NCI-H2107 (cell line): Measurements from ENCODE around the gene C11orf16.
A peak's percentile ranks its signal among the peaks of the same experiment; 100 is the strongest.
"Not testable (repeated sequence)": the region's sequence is repeated elsewhere in the genome, so short reads cannot be mapped to it uniquely, and the experiment has no call there.

Experiments
- DNase-seq: peaks from one replicate; lab custom pipeline; 2025; lab: John Stamatoyannopoulos, UW

Gene C11orf16, protein sequence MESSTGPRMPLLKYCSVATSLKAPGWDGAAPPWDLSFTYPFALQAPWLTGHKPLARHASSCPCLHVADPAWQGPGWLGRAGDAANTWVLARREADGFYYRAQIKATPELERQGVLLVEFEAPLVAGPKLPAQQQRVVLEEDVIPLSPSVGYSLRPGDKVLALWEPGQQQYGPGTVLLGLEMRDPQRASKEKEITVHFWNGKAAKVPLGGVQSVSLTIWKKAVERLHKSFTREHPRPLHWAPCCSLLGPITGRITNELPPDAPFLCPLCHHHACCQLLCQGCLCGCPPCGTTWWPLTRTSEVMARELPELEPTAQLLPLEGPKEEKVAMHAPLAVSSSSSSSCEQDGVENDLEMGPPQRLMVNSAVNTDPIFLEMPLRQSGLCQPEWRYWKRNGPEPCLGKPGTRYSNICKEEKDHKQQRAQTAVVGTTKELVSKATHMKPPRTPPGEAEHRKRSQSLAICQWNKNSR

DNA sequence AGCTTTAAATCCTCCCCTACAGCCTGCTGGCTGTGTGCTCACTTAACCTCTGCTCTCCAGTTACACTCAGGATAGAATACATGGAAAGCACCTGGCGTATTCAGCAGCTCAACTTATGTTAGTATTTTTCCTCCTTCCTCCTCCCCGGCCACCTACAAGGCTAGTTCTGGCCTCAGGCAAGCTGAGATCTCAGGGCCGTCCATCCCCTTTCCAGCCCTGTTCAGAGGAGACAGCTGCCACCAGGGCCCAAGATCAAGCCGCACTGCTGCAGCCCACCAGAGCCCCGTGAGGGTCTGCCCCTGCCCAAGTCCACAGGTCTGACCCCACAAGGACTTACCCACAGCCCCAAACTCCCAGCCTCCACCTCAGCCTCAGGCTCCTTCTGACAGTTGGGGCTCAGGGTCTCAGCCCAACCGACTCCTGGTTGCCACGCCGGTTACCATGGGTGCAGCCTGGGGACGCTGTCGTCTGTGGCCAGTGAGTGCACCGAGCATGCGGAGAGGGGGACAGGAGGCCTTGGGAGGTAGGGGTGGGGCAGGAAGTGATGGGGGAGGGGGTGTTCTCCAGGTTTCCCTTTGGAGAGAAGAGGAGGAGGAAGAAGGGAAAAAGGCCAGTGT is at the start of gene C11orf16:
TSS of gene C11orf16 (minus strand) at position 384 of the 617 bp plus-strand sequence. CDS start 639 bp downstream, outside the sequence.
- DNase-seq = no peak

DNA sequence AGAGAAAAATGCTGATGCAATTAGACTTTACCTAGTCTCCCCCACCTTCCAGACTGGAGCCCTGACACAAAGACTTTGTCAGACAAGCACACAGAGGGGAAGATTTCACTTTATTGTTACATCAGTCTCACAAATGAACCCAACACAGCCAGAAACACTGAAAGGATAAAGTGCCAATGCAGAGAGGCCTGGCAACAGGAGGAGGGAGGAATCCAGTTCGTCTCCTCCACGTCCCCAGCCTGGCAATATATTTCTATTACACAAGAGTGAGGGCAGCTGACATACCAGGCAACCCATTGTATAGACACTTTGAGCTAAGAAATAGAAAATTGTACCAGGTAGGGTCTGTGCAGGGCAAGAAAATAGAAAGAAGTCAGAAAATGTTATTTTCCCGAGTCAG is 47.7 kb upstream of the C11orf16 start:
- DNase-seq = no peak

DNA sequence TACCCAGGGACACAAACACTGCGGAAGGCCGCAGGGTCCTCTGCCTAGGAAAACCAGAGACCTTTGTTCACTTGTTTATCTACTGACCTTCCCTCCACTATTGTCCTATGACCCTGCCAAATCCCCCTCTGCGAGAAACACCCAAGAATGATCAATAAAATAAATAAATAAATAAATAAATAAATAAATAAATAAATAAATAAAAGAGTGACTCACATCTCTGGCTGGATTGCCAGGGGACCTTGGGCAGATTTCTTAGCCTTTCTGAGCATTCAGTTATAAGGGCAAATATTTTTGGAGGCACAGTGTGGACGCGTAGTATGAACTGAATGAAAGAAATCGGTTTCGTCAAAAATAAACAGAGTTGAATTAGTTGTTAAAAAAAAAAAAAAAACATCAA is 46.6 kb upstream of the C11orf16 start:
- DNase-seq = not testable (repeated sequence)

DNA sequence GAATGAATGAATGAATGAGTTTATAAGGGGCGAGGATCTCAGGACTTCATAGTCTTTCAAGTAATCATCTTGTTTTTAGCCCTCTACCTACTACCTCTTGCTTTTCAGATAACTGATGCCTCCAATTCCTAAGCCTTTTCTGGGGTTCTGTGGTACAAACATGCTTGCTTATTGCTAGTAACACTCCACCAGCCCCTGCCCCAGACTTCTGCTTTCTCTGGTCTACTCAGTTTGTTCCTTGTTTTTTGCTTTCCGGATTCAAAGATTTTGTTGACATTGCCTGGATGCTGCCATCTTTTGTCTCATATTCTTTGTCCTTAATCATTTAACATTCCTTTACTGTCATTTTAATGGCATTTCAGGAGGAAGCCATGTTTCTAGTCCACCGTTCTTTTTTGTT is 40.4 kb upstream of the C11orf16 start:
- no peak for DNase-seq

DNA sequence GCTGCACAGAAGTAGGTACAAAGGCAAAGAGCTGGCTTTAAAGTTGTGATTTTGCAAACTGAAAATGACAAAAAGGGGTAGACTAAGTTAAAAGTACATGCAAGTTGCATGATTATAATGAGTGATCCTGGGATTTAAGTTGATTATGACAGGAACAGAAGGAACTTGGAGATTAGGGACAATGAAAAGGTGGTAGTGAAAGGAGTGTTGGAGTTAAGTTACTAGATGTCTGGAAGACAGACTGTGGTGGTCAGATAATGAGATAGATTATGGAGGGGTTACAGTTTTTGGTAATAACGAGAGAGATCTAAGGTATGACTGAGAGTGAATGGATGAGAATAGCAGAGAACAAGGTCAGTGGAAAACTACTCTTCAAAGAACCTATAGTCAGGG is 39.2 kb upstream of the C11orf16 start:
- no peak for DNase-seq

DNA sequence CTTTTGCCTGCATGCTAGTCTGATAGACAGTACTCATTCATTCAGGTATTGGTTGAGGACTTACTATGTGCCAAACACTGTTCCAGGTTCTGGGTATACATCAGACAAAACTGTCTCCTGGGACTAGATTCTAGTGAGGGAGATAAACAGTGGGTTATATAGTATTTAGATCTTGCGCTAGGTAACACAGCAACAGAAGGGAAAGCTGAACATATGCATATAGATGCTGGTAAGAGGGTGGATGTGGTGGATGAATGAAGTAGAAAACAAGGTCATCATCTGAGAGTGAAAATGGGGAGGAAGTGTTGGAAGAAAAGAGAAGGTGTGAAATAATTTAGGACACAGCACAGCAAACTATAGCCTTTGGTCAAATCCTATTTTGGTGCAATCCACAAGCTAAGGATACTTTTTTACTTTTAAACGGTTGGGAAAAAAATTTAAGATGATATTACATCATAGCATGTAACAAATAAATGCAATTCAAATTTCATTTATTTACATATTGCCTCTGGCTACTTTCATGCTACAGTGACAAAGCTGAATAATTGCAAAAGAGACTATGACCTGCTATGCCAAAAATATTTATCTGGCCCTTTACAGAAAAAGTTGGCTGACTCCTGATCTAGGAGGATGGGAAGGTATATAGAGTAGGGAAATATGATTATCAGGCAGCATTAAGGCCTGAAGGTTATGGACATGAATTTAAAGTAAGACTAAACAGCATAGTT is 38.6 kb upstream of the C11orf16 start:
- DNase-seq = no peak

DNA sequence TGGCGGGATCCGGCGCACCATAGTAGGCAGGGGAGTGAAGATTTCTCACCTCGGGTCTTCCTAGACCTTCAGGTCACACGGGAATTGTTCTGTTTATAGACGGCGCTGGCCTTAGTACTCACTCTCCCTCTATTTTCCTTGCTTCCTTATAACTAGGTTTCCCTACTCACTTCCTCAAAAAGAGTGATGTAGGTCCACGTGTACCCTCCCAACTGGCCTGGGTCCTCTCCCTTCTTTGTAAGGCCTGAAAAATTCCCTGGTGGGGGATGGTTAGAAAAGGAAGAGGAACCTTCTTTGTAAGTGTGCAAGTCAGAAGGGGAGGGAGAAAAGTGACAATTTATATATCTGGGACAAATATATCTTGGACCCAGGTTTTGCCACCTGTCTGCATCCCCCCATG is 34.4 kb upstream of the C11orf16 start:
- DNase-seq = no peak

DNA sequence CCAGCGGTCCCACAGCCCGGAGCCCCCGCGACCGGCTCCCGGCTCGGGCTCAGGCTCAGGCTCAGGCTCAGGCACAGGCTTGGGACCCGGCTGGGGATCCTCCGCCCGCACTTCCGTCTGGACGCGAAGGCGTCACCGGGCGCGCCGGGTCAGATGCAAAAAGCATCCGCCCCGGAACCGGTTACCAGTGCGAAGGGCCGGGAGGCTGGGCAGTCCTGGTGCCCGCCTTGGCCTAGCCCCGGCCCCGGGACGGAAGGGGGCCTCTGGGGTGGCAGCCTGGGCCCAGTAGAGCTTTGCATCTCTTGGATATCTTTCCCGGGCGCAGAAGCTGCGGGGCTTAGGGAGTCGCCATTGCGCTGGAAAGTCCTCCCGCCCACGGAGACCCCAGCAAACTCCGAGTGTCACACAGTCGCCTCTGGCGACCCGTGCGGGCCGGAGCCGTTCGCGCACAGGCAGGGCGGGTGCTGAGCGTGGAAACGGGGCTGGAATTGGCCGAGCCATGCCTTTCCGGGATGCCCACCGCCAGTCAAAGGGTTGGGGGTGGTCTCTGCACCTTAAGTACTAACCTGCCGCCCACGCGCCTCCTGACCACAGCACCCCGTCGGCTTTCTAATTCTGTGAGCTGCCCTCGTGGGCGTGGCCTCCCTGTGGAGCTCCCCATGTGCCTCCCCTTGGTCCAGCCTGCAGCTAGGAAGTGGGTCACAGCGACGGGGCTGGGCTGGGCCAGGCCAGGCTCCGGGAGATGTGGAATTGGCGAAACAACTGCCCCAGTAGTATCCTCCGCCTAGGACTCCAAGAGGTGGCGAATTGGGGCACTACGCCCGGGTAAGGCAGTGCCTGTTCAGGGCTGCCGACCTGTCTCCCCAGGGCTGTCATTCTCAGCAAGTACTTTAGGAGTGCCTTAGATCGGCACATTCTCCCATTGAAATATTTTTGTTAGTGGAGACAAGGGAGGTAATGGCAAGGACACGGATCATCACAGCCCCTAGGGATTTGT is 31.9 kb upstream of the C11orf16 start, which contains the start of gene TMEM9B:
TSS of gene TMEM9B (minus strand) at position 119 of the 997 bp plus-strand sequence. CDS start 129 bp downstream, outside the sequence.
- peak; percentile 58 for DNase-seq

DNA sequence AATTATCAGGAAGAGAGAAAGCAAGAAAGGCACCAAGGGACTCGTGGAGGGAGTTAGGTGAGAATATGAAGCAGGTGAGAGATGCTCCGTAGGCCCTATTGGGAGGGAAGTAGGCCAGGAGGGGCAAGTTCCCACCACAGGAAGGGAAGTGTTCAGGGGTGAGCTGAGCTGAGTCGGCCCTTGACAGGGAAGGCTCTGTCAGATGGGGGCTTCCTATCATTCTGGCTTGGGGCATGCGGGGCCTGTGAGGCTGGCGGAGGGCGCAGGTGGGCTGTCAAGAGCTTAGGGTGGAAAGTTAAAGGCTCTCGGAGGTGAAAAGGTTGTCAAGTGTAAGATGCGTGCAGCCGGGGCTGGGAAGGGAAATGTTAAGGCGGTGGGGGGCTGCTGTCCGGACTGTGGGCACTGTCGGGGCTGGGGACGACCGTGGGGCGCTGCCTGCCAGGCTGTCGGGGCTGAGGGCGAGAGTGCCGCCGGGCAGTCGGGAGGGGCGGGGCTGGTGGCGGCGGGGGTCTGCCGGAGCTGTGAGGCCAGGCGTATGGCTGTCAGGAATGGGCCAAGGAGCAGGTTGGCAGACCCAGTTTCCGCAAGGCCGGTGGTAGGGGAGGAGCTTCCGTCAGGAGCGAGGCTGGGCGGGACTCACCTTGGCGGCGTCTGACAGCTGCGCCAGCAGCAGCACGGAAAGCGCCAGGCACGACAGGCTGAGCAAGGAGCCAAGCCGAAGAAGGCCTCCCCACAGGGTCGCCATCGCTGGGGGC is 31.0 kb upstream of the C11orf16 start:
- peak; percentile 54 for DNase-seq

DNA sequence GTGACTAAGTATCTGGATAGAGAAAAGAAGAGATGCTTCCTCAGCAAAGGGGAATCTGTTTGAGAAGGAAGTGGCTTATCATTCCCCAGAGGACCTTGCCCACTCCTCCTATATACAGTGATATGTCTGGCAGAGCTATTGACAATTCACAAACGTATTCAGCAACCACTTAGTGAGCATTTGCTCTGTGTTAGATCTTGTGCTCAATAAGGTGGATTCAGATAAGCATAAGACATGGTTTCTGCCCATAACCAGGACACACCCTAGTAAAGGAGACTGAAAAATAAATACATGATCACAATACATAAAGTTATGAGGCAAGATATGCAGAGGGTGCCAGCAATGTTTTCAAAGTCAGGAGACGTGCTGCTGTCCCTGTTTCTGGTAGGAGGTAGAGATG is 30.1 kb upstream of the C11orf16 start:
- no peak for DNase-seq

DNA sequence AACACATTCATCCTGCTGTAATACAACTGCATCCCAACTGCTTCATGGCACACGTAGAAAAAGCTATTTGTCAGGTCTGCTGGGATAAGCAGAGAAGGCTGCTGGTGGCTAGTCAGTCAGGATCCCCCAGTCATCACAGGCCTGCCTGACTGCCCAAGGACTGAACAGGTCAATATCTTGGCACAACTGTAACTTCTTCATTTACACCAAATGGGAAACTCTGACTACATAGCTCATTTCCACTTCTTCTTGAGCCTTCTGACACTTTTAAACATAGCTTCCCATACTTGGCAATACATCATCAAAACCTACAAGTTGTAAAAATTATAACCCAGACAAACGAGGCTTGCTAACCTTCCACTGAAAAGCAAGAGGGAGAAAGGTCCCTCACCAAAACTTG is 28.7 kb upstream of the C11orf16 start:
- no peak for DNase-seq

DNA sequence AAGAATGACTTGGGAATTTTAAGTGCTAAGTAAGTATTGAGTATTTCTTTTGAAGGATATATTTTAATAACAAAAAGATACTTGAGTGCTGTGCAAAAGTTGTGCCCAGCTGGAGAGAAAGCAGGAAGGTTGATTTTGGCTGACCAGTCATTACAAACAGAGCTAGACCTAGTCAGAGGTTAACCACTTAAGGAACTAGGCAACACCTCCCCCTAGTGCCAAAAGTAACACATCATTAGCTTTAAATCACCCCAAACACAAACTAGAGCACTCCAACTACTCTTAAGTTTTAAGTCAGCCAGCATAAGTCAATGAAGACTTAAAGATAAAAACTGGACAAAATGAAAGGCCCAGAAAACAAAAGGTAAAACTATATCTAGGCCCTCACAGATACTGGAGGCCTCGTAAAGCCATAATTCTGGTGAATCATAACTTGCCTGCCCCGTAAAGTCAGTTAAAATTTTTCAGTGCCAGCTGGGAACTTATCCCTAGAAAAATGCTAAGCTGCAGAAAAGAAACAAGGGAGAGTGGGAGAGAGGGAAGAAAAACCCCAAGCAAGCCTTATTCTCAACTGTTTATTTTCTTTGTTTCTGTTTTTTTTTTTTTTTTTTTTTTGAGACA is 26.9 kb upstream of the C11orf16 start:
- no peak for DNase-seq

DNA sequence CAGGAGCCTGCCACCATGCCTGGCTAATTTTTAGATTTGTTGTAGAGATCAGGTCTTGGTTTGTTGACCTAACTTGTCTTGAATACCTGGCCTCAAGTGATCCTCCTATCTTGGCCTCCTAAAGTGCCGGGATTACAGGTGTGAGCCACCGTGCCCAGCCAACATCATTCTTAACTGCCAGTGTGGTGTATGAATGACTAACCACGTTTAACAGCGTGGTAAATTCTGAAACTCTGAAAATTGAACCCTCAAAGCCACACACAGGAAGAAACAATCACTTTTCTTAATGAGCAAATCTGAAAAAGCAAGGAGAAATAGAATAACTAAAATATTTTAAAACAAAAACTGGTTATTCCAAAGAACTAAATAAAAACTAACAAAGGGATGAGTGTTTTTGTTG is 24.1 kb upstream of the C11orf16 start:
- no peak for DNase-seq

DNA sequence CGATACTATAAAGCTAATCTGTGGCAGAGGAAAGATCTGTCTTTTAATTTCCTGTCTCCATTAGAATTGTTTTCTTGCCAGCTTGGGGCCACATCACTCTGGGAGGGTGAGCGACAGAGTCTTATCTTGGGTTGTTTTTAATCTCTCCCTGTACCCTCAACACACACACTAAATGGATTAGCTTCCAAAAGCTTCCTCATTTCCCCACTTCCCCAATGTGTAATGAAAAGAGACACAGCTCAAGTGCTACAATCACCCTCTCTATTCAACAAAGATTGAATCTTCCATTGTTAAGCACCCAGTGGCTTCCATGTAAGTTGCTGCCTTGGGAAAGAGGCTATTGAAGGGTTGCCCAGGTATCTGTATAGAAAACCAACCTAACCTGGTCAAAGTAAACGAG is 16.1 kb upstream of the C11orf16 start:
- DNase-seq = no peak

DNA sequence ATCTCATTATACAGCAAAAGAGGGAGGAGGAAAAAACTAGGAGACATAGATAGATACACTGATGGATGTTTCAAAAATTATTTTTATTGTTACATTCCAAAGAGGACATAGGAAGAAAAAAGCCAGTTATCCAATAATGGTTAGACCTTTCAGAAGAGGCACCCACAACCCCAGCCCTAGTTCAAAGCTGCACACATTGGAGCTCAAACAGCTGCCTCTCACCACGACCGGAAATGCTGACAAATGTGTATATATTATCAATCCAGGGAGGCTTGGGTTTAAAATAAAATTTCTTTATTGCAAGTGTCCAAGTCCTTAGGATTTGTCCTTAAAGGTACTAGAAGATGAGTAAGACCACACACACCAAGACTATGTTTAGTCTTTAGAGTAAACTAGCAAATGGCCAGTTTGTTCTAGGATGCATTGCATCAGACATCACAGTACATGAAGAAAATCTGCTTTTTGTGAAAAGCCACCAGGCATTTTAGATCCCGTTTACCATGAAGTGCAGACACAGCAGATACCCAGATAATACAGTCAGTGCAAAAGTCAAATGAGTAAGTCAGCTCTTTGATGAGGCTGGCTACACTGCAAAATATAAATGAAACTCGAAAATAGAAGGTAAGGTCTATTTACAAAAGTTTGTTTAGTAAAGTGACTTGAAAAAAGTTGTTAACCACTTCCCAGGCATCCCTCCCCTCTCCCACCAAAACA is 14.6 kb upstream of the C11orf16 start:
- no peak for DNase-seq

DNA sequence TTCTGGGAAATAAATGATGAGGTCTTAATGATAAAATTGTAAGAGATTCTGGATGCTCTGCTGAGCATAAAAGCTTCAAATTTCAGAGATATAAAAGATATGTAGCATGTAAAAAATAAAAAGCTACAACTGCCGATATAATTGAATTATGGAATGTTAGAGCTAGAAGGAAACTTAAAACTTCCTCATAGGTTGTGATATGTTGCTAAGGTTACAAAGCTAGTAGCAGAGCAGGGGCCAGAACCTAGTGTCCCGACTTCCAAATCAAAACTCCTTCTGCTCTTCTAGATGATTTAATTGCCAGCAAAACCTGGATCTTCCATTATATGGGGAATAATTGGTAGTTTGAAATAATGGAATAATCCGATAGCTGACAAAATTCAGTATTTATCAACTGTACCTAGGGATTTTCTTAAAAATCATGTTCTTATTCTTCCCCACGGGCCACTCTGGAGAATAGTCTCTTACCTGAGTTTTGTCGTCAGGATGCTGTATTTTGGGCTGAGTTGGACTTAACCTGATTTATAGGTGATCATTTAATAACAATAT is 9.8 kb upstream of the C11orf16 start, which contains the start of gene ASCL3:
TSS of gene ASCL3 (minus strand) at position 499 of the 549 bp plus-strand sequence. CDS start 4,855 bp downstream, outside the sequence.
- DNase-seq = no peak

DNA sequence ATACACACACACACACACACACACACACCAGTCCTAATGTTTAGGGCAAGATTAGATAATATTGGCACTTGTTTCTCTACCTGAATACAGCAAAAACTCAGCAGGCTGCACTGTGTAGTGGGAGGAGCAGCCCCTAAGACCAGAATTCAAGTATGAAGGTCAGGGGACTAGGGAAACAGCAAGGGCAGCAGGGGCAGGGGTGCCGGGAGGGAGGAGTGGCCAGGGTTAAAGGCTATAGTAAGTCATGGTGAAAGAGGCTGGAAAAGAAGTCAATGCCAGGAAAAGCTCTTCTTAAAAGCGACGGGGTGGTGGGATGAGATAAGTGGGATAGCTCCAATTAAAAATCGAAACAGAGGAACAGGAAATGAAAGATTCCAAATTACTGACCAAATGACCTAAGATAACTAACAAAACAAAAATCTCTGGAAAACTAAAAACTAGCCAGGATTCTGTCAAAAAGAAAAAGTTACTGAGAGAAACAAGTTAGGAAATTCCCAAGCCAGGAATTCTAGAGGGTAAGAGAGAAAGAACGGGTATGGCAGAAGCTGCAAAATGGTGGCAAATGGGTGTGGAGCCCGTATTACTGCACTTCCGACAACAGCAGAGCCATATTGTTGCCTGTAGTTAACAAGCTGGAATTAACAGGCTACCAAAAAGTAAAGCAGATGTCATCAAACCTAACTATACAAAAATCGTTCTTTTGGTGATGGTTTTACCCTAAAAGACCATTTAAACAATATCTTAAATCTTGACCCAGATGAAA is 8.8 kb upstream of the C11orf16 start:
- no peak for DNase-seq

DNA sequence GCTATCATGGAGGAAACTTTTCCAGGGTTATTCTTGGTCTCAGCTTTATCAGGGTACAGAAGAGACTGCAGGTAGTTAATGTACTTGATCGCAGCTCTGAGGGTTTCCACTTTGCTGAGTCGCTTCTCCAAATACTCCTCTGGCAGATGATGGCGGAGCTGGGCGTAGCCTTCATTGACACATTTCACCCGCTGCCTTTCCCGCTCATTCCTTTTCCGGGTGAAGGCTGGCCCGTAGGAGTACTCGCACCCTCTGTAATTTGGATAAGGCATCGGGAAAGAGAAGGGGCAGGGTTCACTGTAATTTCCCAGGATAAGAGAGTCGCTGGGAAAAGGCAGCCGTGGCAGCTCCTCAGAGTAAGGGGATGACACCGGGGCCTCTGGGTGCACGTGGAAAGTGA is 4.9 kb upstream of the C11orf16 start:
- no peak for DNase-seq
